Measurements from ENCODE around the gene ITPR3. TPM values are rescaled to one million over a fixed set of nuclear protein-coding genes. Genes with fewer than 3 reads are reported as not detected.

ITPR3 gene
- total RNA-seq, 4 donors from 2014 or later: 11.8 to 25.0 (median 19.6) TPM

DNA sequence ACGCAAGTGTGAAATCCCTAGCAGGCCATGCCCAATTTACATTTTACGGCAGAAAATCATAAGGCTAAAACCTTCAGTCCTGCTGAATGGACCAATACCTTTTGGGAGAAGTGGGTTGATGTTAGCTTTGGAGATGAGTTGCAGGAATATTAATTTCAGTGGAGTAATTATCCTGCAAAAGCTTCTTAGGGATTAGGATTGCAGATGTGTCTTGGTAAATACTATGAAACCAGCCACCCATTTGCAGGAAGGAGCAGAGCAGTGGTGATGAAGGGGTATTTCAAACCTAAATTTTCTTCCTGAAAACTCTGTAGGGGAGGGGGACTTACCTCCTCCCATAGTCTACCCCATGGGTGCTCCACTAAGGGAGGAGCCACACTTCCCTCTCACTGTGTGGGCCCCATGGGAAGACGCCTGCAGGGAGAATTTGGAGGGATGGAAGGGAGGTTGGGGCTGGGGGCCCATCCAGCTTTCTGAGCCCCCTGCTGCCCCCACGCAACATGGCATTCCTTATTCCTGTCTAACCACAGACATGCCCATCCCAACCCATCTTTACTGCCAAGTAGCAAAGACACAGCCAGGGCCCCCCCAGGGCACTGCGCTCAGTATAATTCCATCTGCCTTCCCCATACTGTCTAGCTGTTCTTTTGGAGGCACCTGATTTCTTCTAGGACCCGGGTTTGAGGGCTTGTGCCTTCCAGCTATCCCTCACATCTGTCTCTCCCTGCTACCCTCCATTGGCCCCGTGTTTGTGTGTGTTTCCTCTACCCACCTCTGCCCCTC, 105.0 kb downstream of the ITPR3 start:
- Histone ChIP-seq H3K4me3 (no peak overlapping the region), H3K9me3 (no peaks in the 10 kb centered on the region), H3K27ac (no peak overlapping the region), H3K27me3 (peaks cover 3% of the 10 kb centered on the region), H3K36me3 (no peaks in the 10 kb centered on the region), H3K4me1 (no peaks in the 10 kb centered on the region)
- whole genome bisulfite sequencing, 2 donors (ENCODE audit: low coverage in 1 of 2): 90 to 94% methylated on average over 4 to 7 of the region's 7 CpGs
- no peak for ATAC-seq
- no peak for TF ChIP-seq CTCF (IDR thresholded peaks at IDR 0.05)
- TF ChIP-seq POLR2A (IDR thresholded peaks at IDR 0.05): no peak
- no peak for TF ChIP-seq EP300 (IDR thresholded peaks at IDR 0.05)
- no peak for TF ChIP-seq POLR2AphosphoS5 (IDR thresholded peaks at IDR 0.05)

DNA sequence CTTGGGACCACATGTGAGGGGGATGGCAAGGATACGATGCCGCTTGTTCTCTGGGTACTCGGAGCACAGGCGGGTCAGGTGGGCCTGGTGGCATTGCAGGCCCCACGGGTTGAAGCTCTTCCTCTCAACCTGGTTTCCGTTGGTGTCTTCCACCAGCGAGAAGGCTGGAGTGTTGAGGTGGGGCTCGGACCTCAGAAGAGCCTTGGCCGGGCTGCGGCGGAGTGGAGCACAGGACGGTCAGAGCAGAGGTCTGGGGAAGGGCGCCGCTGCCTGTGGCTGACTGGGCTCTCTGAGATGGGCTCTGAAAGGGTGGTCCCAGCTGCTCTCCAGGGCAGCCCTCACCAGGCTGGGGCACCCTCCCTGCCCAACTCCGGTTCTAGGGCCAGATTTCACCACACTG, 105.6 kb downstream of the ITPR3 start:
- ATAC-seq: no peak
- no peaks in the 10 kb centered on the region for H3K9me3 ChIP-seq
- no peaks in the 10 kb centered on the region for H3K4me1 ChIP-seq
- no peak overlapping the region for H3K27ac ChIP-seq
- no peak for TF ChIP-seq EP300 (IDR thresholded peaks at IDR 0.05)
- no peak for TF ChIP-seq POLR2A (IDR thresholded peaks at IDR 0.05)
- TF ChIP-seq CTCF (IDR thresholded peaks at IDR 0.05): no peak
- TF ChIP-seq POLR2AphosphoS5 (IDR thresholded peaks at IDR 0.05): no peak
- H3K4me3 ChIP-seq: no peak overlapping the region
- no peaks in the 10 kb centered on the region for H3K36me3 ChIP-seq
- WGBS, 2 donors (ENCODE audit: low coverage in 1 of 2): no CpG with 5 or more reads among the region's 15 CpGs
- H3K27me3 ChIP-seq: peaks cover 3% of the 10 kb centered on the region

GRCh38 chr6:33727126-33727525, 106.0 kb downstream of the ITPR3 start:
- ATAC-seq: no peak
- Histone ChIP-seq H3K27me3 (peaks cover 3% of the 10 kb centered on the region), H3K27ac (no peak overlapping the region), H3K36me3 (no peaks in the 10 kb centered on the region), H3K9me3 (no peaks in the 10 kb centered on the region), H3K4me1 (no peaks in the 10 kb centered on the region), H3K4me3 (no peak overlapping the region)
- TF ChIP-seq CTCF (IDR thresholded peaks at IDR 0.05): no peak
- no peak for TF ChIP-seq POLR2A (IDR thresholded peaks at IDR 0.05)
- TF ChIP-seq POLR2AphosphoS5 (IDR thresholded peaks at IDR 0.05): no peak
- TF ChIP-seq EP300 (IDR thresholded peaks at IDR 0.05): no peak
- 76% methylated on average over 5 of the region's 7 CpGs; no CpG with 5 or more reads in 1 of the 2 donors for WGBS, 2 donors (ENCODE audit: low coverage in 1 of 2)

GRCh38 chr6:33727932-33728331, 106.8 kb downstream of the ITPR3 start:
- no peak for ATAC-seq
- no peaks in the 10 kb centered on the region for H3K36me3 ChIP-seq
- H3K9me3 ChIP-seq: no peaks in the 10 kb centered on the region
- no peaks in the 10 kb centered on the region for H3K4me1 ChIP-seq
- no peak overlapping the region for H3K4me3 ChIP-seq
- TF ChIP-seq POLR2AphosphoS5 (IDR thresholded peaks at IDR 0.05): no peak
- TF ChIP-seq EP300 (IDR thresholded peaks at IDR 0.05): no peak
- no peak for TF ChIP-seq CTCF (IDR thresholded peaks at IDR 0.05)
- TF ChIP-seq POLR2A (IDR thresholded peaks at IDR 0.05): no peak
- WGBS, 2 donors (ENCODE audit: low coverage in 1 of 2): 87% methylated on average over 3 of the region's 11 CpGs; no CpG with 5 or more reads in 1 of the 2 donors
- no peaks in the 10 kb centered on the region for H3K27me3 ChIP-seq
- no peak overlapping the region for H3K27ac ChIP-seq

- Histone ChIP-seq H3K36me3 (no peaks in the 10 kb centered on the region), H3K27ac (no peak overlapping the region)
These were observed 107.3 kb downstream of the ITPR3 start for GRCh38 chr6:33728438-33728837.

More at GRCh38 chr6:33728438-33728837, 107.3 kb downstream of the ITPR3 start:
- WGBS, 2 donors (ENCODE audit: low coverage in 1 of 2): 84 to 90% methylated on average over 3 to 9 of the region's 11 CpGs
- TF ChIP-seq POLR2AphosphoS5 (IDR thresholded peaks at IDR 0.05) (no peak), EP300 (IDR thresholded peaks at IDR 0.05) (no peak), POLR2A (IDR thresholded peaks at IDR 0.05) (no peak), CTCF (IDR thresholded peaks at IDR 0.05) (no peak)
- no peaks in the 10 kb centered on the region for H3K4me1 ChIP-seq
- no peak for ATAC-seq
- no peaks in the 10 kb centered on the region for H3K9me3 ChIP-seq
- H3K27me3 ChIP-seq: no peaks in the 10 kb centered on the region
- no peak overlapping the region for H3K4me3 ChIP-seq
